Activated CD4-positive, alpha-beta T cell treated with anti-CD3 and anti-CD28 coated beads, Interleukin-2, amount 10 ng/mL, durations not matched to agents 24 days and 14 days (primary cell): ENCODE results near the gene ARL4C. TPM values are rescaled to one million over a fixed set of nuclear protein-coding genes. Genes with fewer than 3 reads are reported as not detected.

Source experiments
- DNase-seq: peaks from one replicate; pipeline ENCODE4 v3.0.0; 2022
- H3K27ac Mint-ChIP-seq: one replicate; pipeline ENCODE4 v1.8.0; 2022; ENCODE audit warnings: mild to moderate bottlenecking, mixed read lengths
- H3K27me3 Mint-ChIP-seq: one replicate; pipeline ENCODE4 v1.8.0; 2022; ENCODE audit warnings: mixed read lengths
- H3K36me3 Mint-ChIP-seq: one replicate; pipeline ENCODE4 v1.8.0; 2022; ENCODE audit warnings: low read depth, mild to moderate bottlenecking, mixed read lengths
- H3K4me1 Mint-ChIP-seq: one replicate; pipeline ENCODE4 v1.8.0; 2021; ENCODE audit warnings: mixed read lengths
- H3K4me3 Mint-ChIP-seq: one replicate; pipeline ENCODE4 v1.8.0; 2022; ENCODE audit warnings: mild to moderate bottlenecking, moderate library complexity, mixed read lengths
- H3K9me3 Mint-ChIP-seq: one replicate; pipeline ENCODE4 v1.8.0; 2021; ENCODE audit warnings: mixed read lengths
- intact Hi-C: fragments of 100-400 bp; cut with micrococcal nuclease; formaldehyde crosslinking; loops from one replicate; pipeline ENCODE4 v1.15.1; 2023
- total RNA-seq: library from RNA; stranded (reverse); gene quantifications from 2 replicates; pipeline ENCODE4 v1.2.3, GENCODE V29; 2022

ARL4C gene
- total RNA-seq = 43.2 and 45.0 TPM in 2 replicates

GRCh38 chr2:234496835-234497593 is at the start of gene ARL4C:
Gene ARL4C, minus strand, starts transcription at chr2:234497081. Its CDS starts 495 bp downstream, at chr2:234496586.
- Mint-ChIP-seq H3K27me3 (peaks cover 1% of the 10 kb centered on the region), H3K9me3 (no peaks in the 10 kb centered on the region), H3K27ac (peak within 1 kb of the TSS; percentile 94), H3K36me3 (peaks cover 32% of the 10 kb centered on the region), H3K4me3 (peak within 1 kb of the TSS; percentile 90), H3K4me1 (peaks cover 46% of the 10 kb centered on the region)
- DNase-seq = peak; percentile 90
- intact Hi-C loops = no loop called here

GRCh38 chr2:234544659-234545611 is 48.1 kb upstream of the ARL4C start:
- Mint-ChIP-seq H3K36me3 (no peaks in the 10 kb centered on the region), H3K9me3 (no peaks in the 10 kb centered on the region), H3K27me3 (peaks cover 32% of the 10 kb centered on the region), H3K4me1 (peaks cover 2% of the 10 kb centered on the region), H3K4me3 (no peak overlapping the region), H3K27ac (no peak overlapping the region)
- intact Hi-C loops = loop anchor here (1.0 to 2.0 kb wide), 2 partner anchors 410 to 569 kb away; no protein-coding TSS in a partner anchor
- DNase-seq = peak; percentile 94

DNA sequence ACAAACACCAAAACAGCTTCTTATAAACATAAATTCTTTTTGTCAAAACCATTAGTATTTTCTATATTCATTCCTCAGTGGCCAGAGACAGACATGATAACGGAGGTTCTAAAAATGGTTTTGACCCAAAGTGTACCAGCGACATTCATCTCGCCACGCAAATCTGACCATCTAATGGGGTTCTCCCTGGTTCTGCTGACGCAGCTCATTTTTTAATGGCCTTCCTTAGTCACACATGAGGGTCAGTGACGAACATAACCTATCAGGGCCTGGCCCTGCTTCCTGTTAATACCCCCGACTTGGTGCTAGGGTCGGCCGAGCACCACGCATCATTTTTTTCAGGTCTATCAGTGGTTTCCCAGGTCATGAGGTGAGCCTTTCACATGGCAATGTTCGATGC is 45.9 kb upstream of the ARL4C start:
- Mint-ChIP-seq H3K27me3 (peaks cover 24% of the 10 kb centered on the region), H3K27ac (no peak overlapping the region), H3K9me3 (no peaks in the 10 kb centered on the region), H3K36me3 (no peaks in the 10 kb centered on the region), H3K4me1 (peaks cover 2% of the 10 kb centered on the region), H3K4me3 (no peak overlapping the region)
- no peak for DNase-seq
- intact Hi-C loops = no loop called here

GRCh38 chr2:234537929-234538328 is 41.0 kb upstream of the ARL4C start:
- peaks cover 5% of the 10 kb centered on the region for H3K27me3 Mint-ChIP-seq

DNA sequence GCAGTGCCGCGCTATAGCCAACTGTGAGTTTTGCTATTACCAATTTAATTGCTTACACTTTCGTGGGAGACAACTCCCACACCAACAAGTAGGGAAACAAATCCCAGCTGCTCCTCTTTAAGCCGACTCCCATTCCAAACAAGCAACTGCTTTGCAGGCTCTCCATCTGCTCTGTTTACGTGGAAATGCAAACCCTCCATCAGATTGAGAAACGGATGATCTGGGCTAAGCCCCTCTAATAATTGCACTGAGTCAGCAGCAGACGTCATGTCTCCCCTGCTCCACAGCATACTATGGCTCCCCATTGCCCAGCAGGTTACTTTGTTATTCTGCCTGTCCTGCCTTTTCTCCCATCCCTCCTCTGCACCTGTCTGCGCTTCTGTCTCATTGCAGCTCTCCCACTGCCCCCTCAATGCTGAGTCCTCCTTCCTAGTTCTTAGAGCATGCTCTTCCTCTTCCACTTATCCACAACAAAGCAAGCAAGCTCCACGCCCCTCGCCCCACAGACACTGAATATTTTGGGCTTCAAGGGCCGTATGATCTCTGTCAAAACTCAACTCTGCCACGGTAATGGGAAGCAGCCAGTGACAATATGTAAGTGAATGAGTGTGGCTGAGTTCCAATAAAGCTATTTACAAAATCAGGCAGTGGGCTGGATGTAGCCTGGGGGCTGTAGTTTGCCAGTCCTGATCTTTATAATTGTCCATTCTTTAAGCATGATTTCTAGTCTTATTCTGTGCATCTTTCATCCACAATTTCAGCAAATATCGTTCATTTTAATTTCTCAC is 39.5 kb upstream of the ARL4C start:
- intact Hi-C loops = no loop called here
- H3K27me3 Mint-ChIP-seq = peaks cover 7% of the 10 kb centered on the region
- H3K27ac Mint-ChIP-seq = no peak overlapping the region
- DNase-seq = no peak
- no peak overlapping the region for H3K4me3 Mint-ChIP-seq
- H3K36me3 Mint-ChIP-seq = no peaks in the 10 kb centered on the region
- no peaks in the 10 kb centered on the region for H3K9me3 Mint-ChIP-seq
- H3K4me1 Mint-ChIP-seq = no peaks in the 10 kb centered on the region

More at GRCh38 chr2:234537929-234538328, 41.0 kb upstream of the ARL4C start:
- Mint-ChIP-seq H3K4me3 (no peak overlapping the region), H3K36me3 (no peaks in the 10 kb centered on the region), H3K27ac (no peak overlapping the region), H3K9me3 (no peaks in the 10 kb centered on the region), H3K4me1 (no peaks in the 10 kb centered on the region)
- no peak for DNase-seq
- intact Hi-C loops = no loop called here

GRCh38 chr2:234535464-234535863 is 38.6 kb upstream of the ARL4C start:
- Mint-ChIP-seq H3K27me3 (peaks cover 11% of the 10 kb centered on the region), H3K9me3 (no peaks in the 10 kb centered on the region), H3K27ac (no peak overlapping the region), H3K36me3 (no peaks in the 10 kb centered on the region), H3K4me1 (no peaks in the 10 kb centered on the region), H3K4me3 (no peak overlapping the region)
- DNase-seq = no peak
- intact Hi-C loops = no loop called here

DNA sequence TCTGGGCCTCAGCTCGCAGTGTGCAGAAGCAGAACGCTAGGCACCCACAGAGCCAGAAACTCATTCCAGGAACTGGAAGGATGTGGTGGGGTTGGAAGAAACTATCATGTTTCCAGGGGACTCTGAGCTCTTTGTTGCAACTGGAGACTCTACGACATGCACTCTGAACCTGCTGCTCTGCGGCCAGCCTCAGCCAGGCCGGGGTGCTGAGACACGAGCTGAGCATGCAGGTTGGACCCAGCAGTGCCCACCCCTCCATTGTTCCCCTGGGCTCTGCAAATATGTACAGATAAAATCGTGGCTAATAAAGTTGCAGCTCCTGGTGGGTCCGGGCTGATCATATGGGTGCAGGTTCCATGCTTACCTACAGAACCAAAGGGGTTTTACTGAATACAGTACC is 37.6 kb upstream of the ARL4C start:
- no peaks in the 10 kb centered on the region for H3K4me1 Mint-ChIP-seq
- no peak overlapping the region for H3K27ac Mint-ChIP-seq
- H3K27me3 Mint-ChIP-seq = peaks cover 9% of the 10 kb centered on the region
- intact Hi-C loops = no loop called here
- no peak for DNase-seq
- H3K36me3 Mint-ChIP-seq = no peaks in the 10 kb centered on the region
- H3K4me3 Mint-ChIP-seq = no peak overlapping the region
- H3K9me3 Mint-ChIP-seq = no peaks in the 10 kb centered on the region

- H3K4me1 Mint-ChIP-seq = no peaks in the 10 kb centered on the region
- peaks cover 13% of the 10 kb centered on the region for H3K27me3 Mint-ChIP-seq
- no peak overlapping the region for H3K4me3 Mint-ChIP-seq
- H3K36me3 Mint-ChIP-seq = no peaks in the 10 kb centered on the region
- no peaks in the 10 kb centered on the region for H3K9me3 Mint-ChIP-seq
- no peak for DNase-seq
- intact Hi-C loops = no loop called here
- no peak overlapping the region for H3K27ac Mint-ChIP-seq
These were observed 36.7 kb upstream of the ARL4C start for GRCh38 chr2:234533626-234534025.

DNA sequence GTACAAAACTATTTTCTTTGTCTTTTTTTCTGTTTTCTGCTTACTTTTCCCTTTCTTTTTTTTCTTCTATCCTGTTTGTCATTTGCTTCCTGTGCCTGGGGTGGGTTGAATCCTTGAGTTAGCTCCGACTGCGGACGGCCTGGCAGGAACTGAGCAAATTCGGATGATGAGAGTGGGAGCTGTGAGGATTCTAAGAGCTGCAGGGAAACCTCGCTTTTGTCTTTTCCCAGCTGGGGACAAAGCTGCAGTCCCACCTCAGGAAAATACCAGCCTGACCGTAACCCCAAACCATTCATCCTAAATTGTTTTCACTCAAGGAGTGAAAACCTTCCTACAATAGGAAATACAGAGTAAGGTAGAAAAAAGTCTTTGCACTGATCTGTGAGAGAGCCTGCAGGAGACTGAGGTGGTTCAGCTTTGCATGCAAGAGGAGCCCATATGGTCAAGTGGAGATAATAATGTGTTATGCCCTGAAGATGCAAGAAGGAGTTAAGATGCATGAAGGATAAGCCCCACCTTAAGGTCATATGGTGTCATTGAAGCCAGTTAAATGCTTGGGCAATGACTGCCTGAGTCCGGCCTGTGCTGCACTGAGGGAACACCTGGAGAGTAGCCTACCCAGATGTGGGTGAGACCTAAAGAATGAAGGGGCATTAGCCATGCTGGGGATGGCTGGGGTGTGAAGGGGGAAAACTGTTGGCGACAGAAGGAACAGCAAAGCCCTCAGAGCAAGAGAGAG is 31.7 kb upstream of the ARL4C start:
- no peak overlapping the region for H3K4me3 Mint-ChIP-seq
- no peaks in the 10 kb centered on the region for H3K9me3 Mint-ChIP-seq
- intact Hi-C loops = no loop called here
- no peak overlapping the region for H3K27ac Mint-ChIP-seq
- no peaks in the 10 kb centered on the region for H3K4me1 Mint-ChIP-seq
- no peak for DNase-seq
- peaks cover 27% of the 10 kb centered on the region for H3K27me3 Mint-ChIP-seq
- H3K36me3 Mint-ChIP-seq = no peaks in the 10 kb centered on the region

GRCh38 chr2:234526711-234527110 is 29.8 kb upstream of the ARL4C start:
- Mint-ChIP-seq H3K9me3 (no peaks in the 10 kb centered on the region), H3K4me3 (no peak overlapping the region), H3K36me3 (no peaks in the 10 kb centered on the region), H3K27ac (no peak overlapping the region), H3K4me1 (no peaks in the 10 kb centered on the region), H3K27me3 (peaks cover 23% of the 10 kb centered on the region)
- intact Hi-C loops = no loop called here
- no peak for DNase-seq

- intact Hi-C loops = no loop called here
- H3K27me3 Mint-ChIP-seq = peaks cover 2% of the 10 kb centered on the region
- no peaks in the 10 kb centered on the region for H3K4me1 Mint-ChIP-seq
- H3K27ac Mint-ChIP-seq = no peak overlapping the region
- DNase-seq = no peak
- no peak overlapping the region for H3K4me3 Mint-ChIP-seq
- no peaks in the 10 kb centered on the region for H3K9me3 Mint-ChIP-seq
- no peaks in the 10 kb centered on the region for H3K36me3 Mint-ChIP-seq
These were observed 24.7 kb upstream of the ARL4C start for GRCh38 chr2:234521536-234521935.

- Mint-ChIP-seq H3K36me3 (no peaks in the 10 kb centered on the region), H3K9me3 (no peaks in the 10 kb centered on the region), H3K4me1 (no peaks in the 10 kb centered on the region), H3K4me3 (no peak overlapping the region), H3K27me3 (no peaks in the 10 kb centered on the region), H3K27ac (no peak overlapping the region)
- intact Hi-C loops = no loop called here
- DNase-seq = no peak
These were observed 22.2 kb upstream of the ARL4C start for GRCh38 chr2:234518986-234519642.

GRCh38 chr2:234517971-234518370 is 21.1 kb upstream of the ARL4C start:
- H3K27me3 Mint-ChIP-seq = no peaks in the 10 kb centered on the region
- no peak overlapping the region for H3K27ac Mint-ChIP-seq
- DNase-seq = no peak
- no peak overlapping the region for H3K4me3 Mint-ChIP-seq
- no peaks in the 10 kb centered on the region for H3K4me1 Mint-ChIP-seq
- no peaks in the 10 kb centered on the region for H3K9me3 Mint-ChIP-seq
- no peaks in the 10 kb centered on the region for H3K36me3 Mint-ChIP-seq
- intact Hi-C loops = no loop called here
